DMS153 treated with DMSO at 0.1 percent for 48 hours (cell line): ENCODE data around the gene CYB561.
A peak's percentile ranks its signal among the peaks of the same experiment; 100 is the strongest.

Source experiments
- DNase-seq: peaks from one replicate; lab custom pipeline; 2025; ENCODE audit not compliant: unreplicated experiment; lab: John Stamatoyannopoulos, UW

CYB561 gene, protein sequence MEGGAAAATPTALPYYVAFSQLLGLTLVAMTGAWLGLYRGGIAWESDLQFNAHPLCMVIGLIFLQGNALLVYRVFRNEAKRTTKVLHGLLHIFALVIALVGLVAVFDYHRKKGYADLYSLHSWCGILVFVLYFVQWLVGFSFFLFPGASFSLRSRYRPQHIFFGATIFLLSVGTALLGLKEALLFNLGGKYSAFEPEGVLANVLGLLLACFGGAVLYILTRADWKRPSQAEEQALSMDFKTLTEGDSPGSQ

DNA sequence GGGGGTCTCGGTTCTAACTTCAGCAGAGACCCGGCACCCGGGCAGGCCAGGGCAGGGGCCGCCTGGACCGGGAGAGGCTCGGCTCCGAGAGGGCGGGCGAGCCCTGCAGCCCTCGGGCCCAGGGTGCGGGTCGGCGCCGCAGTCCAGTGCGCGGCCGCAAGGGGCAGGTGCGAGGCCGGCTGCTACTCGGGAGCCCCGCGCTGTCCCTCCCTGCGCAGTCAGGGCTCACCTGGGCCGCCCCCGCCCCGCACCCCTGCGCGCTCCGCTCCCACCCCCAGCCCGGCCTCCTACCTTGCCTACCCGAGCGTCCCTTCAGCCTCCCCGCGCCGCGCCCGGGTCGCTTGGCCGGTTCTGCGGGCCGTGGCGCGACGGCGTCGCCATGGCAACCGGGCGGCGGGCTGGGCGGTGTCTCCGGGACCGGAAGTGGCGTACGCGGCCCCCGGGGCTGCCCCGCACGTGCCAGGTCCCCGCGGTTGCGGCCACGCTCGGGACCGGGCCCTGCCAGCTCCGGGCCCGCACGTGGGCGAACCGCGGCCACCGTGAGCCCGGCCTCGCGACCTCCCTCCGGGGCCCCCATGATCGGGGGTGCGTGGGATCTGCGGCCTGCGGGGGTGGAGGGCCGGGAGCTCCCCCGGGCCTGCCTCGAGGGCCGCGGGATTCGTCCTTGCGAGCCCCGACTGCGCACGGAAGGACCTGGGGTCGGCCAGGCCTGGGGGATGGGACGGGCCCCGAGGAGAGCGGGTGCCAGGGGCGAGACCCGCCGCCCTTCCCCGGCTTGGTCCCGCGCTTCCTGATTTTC is at the start of gene CYB561:
TSS of gene CYB561 (minus strand) at position 353 of the 799 bp plus-strand sequence. CDS start 8,759 bp downstream, outside the sequence.
- peak; percentile 84 for DNase-seq

DNA sequence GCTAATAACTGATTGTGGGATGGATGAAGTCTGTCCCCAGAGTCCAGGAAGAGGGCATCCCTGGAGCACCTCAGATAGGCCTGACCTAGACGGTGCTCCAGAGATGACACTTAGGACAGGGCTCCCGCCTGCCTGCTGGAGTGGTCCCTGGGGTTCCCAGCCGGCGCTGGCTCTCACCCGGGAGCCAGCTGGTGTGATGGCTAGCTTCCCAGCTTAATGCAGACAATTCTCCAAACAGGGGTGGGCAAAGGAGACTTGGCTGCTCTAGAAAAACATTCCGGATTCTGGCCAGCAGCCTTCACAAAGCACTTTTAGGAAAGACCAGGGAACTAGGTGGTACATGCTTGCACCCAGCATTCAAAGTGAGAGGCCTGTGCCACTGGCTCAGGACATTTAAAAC is 49.4 kb upstream of the CYB561 start:
- no peak for DNase-seq

DNA sequence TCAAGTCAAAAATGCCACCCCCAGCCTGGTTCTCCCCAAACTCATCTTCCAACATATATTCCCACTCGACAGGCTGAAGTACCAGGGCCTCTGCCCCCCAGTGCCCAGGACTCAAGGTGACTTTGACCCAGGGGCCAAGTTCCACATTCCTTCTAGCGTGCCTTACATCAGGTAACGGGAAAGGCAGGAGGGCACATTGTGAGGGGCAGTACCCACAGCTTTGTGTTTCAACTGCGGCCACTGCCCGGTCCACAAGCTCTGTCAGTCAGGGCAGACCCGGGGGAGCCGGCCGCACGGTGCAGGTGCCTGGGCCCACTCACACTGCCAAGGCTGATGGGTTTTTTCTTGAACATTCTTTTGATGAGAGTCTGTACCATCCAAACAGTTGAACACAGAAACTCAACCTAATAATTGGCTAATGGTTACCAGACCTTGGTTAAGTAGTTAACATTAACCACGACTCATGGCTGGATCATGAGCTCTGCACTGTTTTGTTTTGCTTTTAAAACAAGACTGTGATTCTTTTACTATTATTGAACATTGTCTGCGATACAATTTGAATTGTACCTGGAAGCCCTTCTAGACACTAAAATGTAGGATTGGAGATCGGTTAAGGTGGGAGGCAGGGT is 48.3 kb upstream of the CYB561 start:
- DNase-seq = no peak

DNA sequence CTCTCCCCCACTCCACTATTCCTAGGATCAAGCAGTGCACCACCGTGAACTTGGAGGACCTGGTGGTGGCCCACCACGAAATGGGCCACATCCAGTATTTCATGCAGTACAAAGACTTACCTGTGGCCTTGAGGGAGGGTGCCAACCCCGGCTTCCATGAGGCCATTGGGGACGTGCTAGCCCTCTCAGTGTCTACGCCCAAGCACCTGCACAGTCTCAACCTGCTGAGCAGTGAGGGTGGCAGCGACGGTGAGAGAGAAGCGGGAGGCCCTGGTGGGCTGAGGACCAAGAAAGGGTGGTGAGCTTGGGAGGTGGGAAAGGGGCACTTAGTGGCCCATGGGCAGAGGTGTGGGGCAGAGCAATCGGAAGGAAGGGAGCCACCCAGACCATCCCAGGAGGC is 47.3 kb upstream of the CYB561 start:
- DNase-seq = no peak

DNA sequence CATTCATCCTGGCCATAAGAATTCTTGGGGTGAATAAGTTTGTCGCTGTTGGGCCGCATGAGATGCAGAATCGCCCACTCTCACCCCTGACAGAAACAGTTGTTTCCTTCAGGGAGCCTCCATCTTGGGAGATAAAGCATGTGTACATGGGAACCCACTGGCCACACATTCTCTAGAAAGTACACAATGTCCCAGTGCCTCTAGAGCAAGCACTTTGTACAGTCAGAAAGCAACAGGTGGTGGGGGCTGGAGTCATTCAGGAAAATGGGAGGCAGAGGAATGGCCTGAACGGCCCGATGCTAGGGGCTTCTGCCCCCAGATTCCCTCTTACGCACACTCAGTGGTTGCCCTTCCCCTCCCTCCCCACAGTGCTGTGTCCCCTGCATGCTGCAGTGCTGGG is 46.8 kb upstream of the CYB561 start:
- no peak for DNase-seq

DNA sequence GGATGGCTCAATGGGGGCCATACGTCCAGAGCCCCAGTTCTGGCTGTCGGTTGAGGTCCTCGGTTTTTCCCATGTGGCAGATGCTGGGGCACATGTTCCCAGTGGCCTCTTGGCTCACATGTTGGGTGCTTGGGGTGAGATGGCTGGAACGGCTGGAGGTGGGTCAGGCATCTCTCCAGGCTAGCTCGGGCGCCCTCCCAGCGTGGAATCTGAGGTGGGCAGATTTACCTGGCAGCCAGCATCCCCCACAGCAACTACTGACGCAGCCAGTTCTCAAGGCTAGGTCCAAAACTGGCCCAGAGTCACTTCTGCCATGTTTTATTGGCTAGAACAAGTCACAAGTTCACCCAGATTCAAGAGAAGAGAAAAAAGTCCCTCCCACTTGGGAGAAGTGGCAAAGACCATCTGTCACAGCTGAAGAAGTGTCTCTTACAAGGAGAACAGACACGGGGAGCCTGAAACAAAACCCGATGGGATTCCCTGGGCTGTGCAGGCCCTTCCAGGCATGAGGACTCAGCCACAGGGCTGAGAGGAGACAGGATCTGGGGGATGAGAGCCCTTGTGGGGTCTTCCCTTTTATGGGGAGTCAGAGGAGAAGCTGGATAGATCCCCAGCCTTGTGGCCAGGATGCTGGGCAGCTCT is 46.0 kb upstream of the CYB561 start:
- no peak for DNase-seq

DNA sequence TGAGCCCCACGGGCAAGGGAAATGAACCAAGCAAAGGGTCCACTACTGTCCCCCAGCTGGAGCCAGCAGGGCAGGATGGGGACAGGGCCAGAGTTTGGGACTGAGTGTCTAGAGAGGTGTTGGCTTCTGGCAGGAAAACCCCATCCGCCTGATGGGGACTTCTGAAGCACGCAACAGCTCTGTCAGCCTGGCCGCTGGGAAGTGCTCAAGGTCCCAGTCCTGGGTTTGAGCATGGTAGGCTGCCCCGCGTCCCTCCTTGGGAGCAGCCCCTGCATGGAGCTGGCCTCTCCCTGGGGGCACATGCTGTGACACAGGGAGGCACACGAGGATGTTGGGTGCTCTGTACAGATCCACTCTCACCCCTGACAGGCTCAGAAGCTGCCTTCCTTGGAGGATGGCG is 45.3 kb upstream of the CYB561 start:
- DNase-seq = no peak

DNA sequence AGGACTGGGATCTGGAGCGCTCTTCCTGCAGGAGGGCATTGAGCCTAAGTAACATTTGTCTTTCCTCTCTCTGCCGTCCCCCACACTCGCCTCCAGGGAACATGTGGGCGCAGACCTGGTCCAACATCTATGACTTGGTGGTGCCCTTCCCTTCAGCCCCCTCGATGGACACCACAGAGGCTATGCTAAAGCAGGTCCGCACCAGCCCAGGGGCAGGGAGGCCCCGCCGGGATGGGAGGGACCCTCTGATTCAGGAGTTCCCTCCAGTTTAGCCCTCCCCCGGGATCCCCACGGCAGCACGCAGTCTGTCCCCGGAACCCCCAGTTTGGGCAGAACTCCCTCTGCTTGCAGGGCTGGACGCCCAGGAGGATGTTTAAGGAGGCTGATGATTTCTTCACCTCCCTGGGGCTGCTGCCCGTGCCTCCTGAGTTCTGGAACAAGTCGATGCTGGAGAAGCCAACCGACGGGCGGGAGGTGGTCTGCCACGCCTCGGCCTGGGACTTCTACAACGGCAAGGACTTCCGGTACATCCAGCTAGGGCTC is 44.8 kb upstream of the CYB561 start:
- DNase-seq = no peak

DNA sequence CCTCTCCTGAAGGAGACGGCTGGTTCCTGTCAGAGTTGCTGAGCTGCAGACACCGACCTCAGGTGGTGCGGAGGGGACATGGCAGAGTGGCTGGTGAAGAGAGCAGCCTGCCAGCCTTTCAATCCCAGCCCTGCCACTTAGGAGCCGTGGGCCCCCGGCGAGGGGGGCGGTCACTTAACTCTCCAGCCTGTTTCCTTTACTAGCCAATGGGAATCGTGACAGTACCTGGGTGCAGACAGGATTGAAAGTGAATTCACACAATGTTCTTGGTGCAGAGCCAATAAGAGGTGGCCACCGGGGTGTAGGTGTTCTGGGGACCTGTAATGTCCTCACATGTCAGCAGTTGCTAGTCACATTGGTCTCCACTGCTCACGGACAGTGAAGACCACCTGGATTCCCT is 44.2 kb upstream of the CYB561 start:
- no peak for DNase-seq

DNA sequence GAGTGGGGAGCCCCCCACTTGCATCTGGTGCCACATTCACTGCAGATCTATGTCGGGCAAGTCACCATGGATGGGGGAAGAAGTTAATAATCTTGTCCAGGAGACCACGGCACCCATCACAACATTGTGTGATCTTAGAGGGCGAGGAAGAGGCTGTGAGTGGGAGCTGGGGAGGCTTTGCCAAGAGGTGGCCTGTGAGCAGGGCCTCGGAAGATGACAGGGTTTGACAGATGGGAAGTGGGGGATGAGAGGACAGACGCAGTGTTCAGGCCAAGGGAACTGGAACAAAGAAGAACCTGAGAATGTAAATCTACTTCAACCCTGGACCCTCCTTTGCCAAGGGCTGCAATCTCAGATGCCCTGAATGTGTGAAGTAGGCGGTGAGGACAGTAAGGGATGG is 43.2 kb upstream of the CYB561 start:
- no peak for DNase-seq

DNA sequence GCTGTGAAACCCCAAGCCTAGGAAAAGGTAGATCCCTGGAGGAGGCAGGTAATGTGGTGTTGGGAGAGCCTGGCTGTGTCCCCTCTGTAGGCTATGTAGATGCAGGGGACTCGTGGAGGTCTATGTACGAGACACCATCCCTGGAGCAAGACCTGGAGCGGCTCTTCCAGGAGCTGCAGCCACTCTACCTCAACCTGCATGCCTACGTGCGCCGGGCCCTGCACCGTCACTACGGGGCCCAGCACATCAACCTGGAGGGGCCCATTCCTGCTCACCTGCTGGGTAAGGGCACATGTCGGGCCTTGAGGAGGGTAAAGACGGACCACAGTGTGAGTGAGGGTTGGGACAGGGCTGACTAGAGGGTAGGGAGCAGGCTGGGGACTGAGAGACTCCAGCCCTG is 42.7 kb upstream of the CYB561 start:
- DNase-seq = no peak

DNA sequence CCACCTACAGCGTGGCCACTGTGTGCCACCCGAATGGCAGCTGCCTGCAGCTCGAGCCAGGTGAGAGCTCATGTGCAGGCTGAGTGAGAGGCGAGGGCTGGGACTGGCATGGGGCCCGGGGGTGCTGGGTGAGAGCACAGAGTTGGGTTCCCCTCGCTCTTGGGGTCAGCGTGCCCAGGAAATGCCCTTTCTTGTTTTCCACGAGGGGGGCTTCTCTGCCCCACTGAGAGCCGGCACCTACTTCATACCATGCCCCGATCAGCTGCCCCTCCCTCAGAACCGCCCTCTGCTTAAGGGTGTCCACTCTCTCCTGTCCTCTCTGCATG is 40.9 kb upstream of the CYB561 start:
- no peak for DNase-seq

DNA sequence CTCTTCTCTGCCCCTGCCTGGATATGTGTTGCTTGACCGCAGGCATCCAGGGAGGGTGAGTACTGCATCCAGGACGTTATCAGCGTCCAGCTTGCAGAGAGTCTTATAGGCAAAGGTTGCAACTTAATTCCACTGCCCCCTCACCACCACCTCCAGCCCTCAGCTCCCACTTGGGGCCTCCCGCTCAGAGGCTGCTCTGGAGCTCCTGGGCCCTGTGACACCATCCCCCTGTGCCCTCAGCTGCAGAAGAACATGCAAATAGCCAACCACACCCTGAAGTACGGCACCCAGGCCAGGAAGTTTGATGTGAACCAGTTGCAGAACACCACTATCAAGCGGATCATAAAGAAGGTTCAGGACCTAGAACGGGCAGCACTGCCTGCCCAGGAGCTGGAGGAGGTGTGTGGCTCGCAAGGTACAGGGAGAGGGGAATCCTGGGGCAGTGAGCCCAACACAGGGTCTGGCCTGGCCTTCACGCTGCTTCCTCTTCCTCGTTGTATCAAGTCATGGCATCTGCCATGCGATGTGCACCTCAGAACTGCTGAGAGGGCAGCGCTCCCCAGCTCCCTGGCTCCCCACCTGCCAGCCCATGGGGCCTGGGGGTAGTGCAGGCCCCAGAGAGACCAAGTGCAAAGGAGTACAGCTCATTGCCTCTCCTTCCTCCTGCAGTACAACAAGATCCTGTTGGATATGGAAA is 40.4 kb upstream of the CYB561 start:
- DNase-seq = no peak

DNA sequence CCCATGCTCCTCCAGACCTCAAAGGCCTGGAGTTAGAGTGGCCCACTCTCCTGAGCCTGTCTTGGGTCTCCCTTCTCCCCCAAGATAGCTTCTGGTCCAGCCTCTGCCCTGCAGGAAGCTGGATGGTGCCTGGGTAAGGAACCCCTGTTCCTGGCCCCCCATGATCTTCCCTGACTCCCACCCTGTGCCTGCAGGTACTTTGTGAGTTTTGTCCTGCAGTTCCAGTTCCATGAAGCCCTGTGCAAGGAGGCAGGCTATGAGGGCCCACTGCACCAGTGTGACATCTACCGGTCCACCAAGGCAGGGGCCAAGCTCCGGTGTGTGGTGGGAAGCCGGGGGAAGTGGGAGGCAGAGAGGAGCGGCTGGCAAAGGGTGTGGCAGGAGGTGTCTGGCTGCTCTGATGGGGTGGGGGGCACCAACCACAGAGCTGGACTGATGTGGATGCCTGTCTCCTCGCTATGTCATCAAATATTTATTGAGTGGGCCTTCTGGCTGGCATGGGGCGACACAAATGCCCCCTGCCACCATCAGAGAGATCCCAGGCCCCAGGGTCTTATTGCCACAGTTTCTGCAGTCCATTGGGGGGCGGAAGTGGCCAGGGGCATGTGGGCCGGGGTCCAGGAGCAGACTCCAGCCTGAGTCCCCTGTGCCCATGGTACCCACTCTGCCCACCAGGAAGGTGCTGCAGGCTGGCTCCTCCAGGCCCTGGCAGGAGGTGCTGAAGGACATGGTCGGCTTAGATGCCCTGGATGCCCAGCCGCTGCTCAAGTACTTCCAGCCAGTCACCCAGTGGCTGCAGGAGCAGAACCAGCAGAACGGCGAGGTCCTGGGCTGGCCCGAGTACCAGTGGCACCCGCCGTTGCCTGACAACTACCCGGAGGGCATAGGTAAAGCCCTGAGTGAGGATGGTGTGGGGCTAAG is 37.8 kb upstream of the CYB561 start:
- DNase-seq = no peak

DNA sequence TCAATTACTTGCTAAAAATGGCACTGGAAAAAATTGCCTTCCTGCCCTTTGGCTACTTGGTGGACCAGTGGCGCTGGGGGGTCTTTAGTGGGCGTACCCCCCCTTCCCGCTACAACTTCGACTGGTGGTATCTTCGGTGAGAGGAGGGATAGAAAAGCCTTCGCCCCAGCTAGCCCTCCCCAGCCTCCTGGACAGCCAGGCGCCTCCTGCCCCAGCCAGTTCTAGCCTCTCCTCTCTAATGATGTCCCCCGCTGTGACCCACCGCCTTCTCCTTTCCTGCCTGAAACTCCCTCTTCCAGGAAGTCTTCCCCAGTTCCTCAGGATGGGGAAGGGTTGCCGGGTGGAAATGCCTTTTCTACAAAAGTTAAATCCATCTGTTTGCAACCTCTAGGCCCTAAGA is 36.9 kb upstream of the CYB561 start:
- no peak for DNase-seq

DNA sequence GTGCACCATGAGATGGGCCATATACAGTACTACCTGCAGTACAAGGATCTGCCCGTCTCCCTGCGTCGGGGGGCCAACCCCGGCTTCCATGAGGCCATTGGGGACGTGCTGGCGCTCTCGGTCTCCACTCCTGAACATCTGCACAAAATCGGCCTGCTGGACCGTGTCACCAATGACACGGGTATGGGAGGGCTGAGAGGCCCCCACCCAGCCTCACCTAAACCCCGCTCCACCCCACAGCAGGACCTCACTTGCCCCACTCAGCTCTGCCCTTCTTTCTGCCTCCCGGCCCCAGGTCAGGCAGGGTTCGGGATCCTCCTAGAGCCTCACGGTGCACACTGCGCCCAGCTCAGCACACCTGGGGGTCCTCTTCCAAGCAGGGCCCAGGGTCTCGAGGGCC is 36.4 kb upstream of the CYB561 start:
- no peak for DNase-seq

DNA sequence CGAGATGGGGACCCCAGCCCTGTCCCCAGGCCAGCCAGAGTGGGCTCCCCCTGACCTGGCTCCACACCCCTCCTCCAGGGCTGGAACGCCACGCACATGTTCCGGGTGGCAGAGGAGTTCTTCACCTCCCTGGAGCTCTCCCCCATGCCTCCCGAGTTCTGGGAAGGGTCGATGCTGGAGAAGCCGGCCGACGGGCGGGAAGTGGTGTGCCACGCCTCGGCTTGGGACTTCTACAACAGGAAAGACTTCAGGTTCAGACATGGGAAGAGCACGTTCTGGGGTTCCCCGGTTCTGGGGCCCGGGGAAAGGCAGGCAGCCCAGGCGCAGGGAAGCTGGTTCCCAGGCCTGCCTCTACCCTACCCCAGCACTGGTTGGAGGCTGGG is 35.4 kb upstream of the CYB561 start:
- DNase-seq = no peak

DNA sequence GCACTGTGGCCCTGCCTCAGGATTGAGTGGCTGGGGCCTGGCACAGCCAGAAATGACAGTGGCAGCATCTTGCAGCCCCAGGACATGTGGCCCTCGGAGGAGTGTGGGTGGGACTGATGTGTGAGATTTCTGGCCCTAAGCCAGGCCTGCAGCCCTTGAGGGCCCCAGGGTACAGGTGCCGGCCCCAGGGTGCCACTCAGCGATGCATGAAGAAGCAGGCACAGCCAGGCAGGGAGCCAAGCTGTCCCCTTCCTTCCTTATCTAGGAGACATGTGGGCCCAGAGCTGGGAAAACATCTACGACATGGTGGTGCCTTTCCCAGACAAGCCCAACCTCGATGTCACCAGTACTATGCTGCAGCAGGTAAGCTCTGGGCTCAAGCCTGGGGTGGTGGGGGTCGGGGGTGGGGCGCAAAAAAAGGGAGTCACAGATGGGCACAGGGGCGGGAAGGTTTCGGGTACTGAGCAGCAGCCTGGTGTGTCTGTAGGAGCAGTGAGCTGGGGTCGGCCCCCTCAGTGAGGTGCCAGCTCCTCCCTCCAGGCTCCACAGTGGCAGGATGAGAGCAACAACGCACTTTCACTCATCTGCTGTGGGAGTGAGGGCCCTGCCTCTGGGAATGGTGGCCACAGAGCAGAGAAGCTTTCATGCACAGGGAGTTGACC is 34.9 kb upstream of the CYB561 start:
- peak; percentile 85 for DNase-seq

DNA sequence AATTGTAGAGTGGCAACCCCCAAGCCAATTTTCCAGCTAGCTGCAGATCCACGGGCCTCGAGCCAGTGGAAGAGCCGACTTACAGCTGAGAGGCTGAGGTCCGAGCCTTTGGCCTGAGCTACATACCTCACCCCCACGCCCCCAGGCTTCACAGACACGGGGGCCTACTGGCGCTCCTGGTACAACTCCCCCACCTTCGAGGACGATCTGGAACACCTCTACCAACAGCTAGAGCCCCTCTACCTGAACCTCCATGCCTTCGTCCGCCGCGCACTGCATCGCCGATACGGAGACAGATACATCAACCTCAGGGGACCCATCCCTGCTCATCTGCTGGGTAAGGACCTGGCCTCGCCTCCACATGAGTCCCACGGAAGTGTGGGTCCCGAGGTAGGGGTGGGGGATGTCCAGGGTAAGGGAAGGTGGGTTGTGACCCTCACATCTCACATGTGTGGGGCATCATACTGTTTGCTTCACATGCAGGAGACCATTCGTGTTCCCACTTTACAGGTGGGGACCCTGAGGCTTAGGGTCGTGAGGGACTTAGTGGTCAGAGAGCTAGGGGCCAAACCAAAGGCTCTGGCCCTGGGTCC is 34.2 kb upstream of the CYB561 start:
- no peak for DNase-seq
